Mesenchymal stem cell (in vitro differentiated cells and primary cell): ENCODE results near the gene CHST11.

Experiments
- DNase-seq: peaks from one replicate; pipeline ENCODE4 v3.0.0-alpha.2; 2013
- H2AFZ ChIP-seq: one replicate; pipeline ENCODE4 v1.6.1; 2013; ENCODE audit warnings: low read depth, mild to moderate bottlenecking, control low read depth, inconsistent platforms, low read length, moderate library complexity
- H2AK5ac ChIP-seq: 2 replicates; pipeline ENCODE4 v1.6.1; 2013; ENCODE audit warnings: low read length, moderate library complexity, mild to moderate bottlenecking, inconsistent platforms; ENCODE audit not compliant: severe bottlenecking
- H2BK120ac ChIP-seq: one replicate; pipeline ENCODE4 v1.6.1; 2013; ENCODE audit warnings: low read depth, mild to moderate bottlenecking, inconsistent platforms, low read length, moderate library complexity
- H2BK12ac ChIP-seq, 2 experiments: one replicate each; pipeline ENCODE4 v1.6.1; 2013; ENCODE audit warnings: inconsistent platforms in 2 of 2, low read length in 2 of 2, mild to moderate bottlenecking in 2 of 2, moderate library complexity in 2 of 2, control low read depth in 1 of 2
- H2BK15ac ChIP-seq: one replicate; pipeline ENCODE4 v1.6.1; 2013; ENCODE audit warnings: mild to moderate bottlenecking, low read depth, inconsistent platforms; ENCODE audit not compliant: poor library complexity, severe bottlenecking
- H2BK5ac ChIP-seq: 2 replicates; pipeline ENCODE4 v1.6.1; 2013; ENCODE audit warnings: low read depth, mild to moderate bottlenecking, low read length, control low read depth, inconsistent platforms; ENCODE audit not compliant: poor library complexity, severe bottlenecking
- H3K14ac ChIP-seq, 2 experiments: one replicate each; pipeline ENCODE4 v1.6.1; 2013; ENCODE audit warnings: inconsistent platforms in 2 of 2, low read length in 2 of 2, control low read depth in 1 of 2, mild to moderate bottlenecking in 1 of 2, moderate library complexity in 1 of 2
- H3K18ac ChIP-seq, 2 experiments: one replicate each; pipeline ENCODE4 v1.6.1; 2013; ENCODE audit warnings: inconsistent platforms in 2 of 2, low read length in 2 of 2, control low read depth in 1 of 2, low read depth in 1 of 2, mild to moderate bottlenecking in 1 of 2
- H3K23ac ChIP-seq, 2 experiments: one replicate each; pipeline ENCODE4 v1.6.1; 2013; ENCODE audit warnings: inconsistent platforms in 2 of 2, low read length in 2 of 2, mild to moderate bottlenecking in 2 of 2, moderate library complexity in 2 of 2, control low read depth in 1 of 2
- H3K27ac ChIP-seq: 2 replicates; pipeline ENCODE4 v1.5.1; 2013; ENCODE audit warnings: mild to moderate bottlenecking, moderate library complexity, low read length, control low read depth, inconsistent platforms; ENCODE audit not compliant: poor library complexity, severe bottlenecking
- H3K27me3 ChIP-seq, 2 experiments: 2 replicates each; pipeline versions ENCODE4 v1.6.1 to v1.7.0; 2013; ENCODE audit warnings: low read length in 2 of 2, mild to moderate bottlenecking in 2 of 2, moderate library complexity in 2 of 2, control low read depth in 1 of 2, inconsistent platforms in 1 of 2; ENCODE audit not compliant: control insufficient read depth in 1 of 2, insufficient read depth in 1 of 2
- H3K36me3 ChIP-seq, 2 experiments: 2 replicates each; pipeline versions ENCODE4 v1.6.1 to v1.7.0; 2013; ENCODE audit warnings: low read length in 2 of 2, control low read depth in 1 of 2, inconsistent platforms in 1 of 2, low read depth in 1 of 2, mild to moderate bottlenecking in 1 of 2; ENCODE audit not compliant: insufficient read depth in 2 of 2, control insufficient read depth in 1 of 2
- H3K4ac ChIP-seq, 2 experiments: one replicate each; pipeline ENCODE4 v1.6.1; 2013; ENCODE audit warnings: inconsistent platforms in 2 of 2, low read length in 2 of 2, mild to moderate bottlenecking in 2 of 2, moderate library complexity in 2 of 2, control low read depth in 1 of 2, low read depth in 1 of 2
- H3K4me1 ChIP-seq: 2 replicates; pipeline ENCODE4 v1.6.1; 2013; ENCODE audit warnings: low read depth, low read length, control low read depth; ENCODE audit not compliant: control insufficient read depth, insufficient read depth
- H3K4me2 ChIP-seq: 2 replicates; pipeline ENCODE4 v1.6.1; 2013; ENCODE audit warnings: low read length, mild to moderate bottlenecking, inconsistent platforms; ENCODE audit not compliant: poor library complexity, severe bottlenecking
- H3K4me3 ChIP-seq, 2 experiments: 2 replicates each; pipeline versions ENCODE4 v1.5.1 to v1.7.0; 2013; ENCODE audit warnings: low read length in 2 of 2, mild to moderate bottlenecking in 2 of 2, control low read depth in 1 of 2, low read depth in 1 of 2; ENCODE audit not compliant: insufficient read depth in 1 of 2
- H3K79me1 ChIP-seq: replicated peaks from 2 replicates; pipeline ENCODE4 v1.6.1; 2013; ENCODE audit warnings: mild to moderate bottlenecking, control low read depth, low read length, inconsistent platforms; ENCODE audit not compliant: poor library complexity, severe bottlenecking
- H3K9ac ChIP-seq: 2 replicates; pipeline ENCODE4 v1.7.0; 2013; ENCODE audit warnings: mild to moderate bottlenecking, low read length, moderate library complexity
- H3K9me3 ChIP-seq: 2 replicates; pipeline ENCODE4 v1.7.0; 2013; ENCODE audit warnings: mild to moderate bottlenecking, low read length; ENCODE audit not compliant: control insufficient read depth
- H4K8ac ChIP-seq: one replicate; pipeline ENCODE4 v1.6.1; 2013; ENCODE audit warnings: inconsistent platforms, mild to moderate bottlenecking, low read length, moderate library complexity
- H4K91ac ChIP-seq: one replicate; pipeline ENCODE4 v1.6.1; 2013; ENCODE audit warnings: mild to moderate bottlenecking, low read length, inconsistent platforms
- WGBS: methylation state at CpG from one replicate; pipeline ENCODE4 v1.1.7; 2013; ENCODE audit warnings: mixed read lengths; 5-methylcytosine and 5-hydroxymethylcytosine counted together

The CHST11 gene

GRCh38 chr12:104502638-104503037, 45.9 kb downstream of the CHST11 start:
- H2BK15ac ChIP-seq = no peak overlapping the region
- H3K27me3 ChIP-seq = peaks cover 0 to 15% of the 10 kb centered on the region in 2 experiments
- no peak overlapping the region for H2BK5ac ChIP-seq
- 72% methylated on average over 6 of the region's 6 CpGs for WGBS
- no peak overlapping the region for H3K4me3 ChIP-seq
- no peak overlapping the region for H3K4ac ChIP-seq
- H3K79me1 ChIP-seq = peaks cover 2% of the 10 kb centered on the region
- H2AFZ ChIP-seq = no peak overlapping the region
- no peaks in the 10 kb centered on the region for H3K4me1 ChIP-seq
- H3K18ac ChIP-seq = no peak overlapping the region
- H3K9me3 ChIP-seq = no peaks in the 10 kb centered on the region
- H2BK120ac ChIP-seq = no peak overlapping the region
- no peak overlapping the region for H4K8ac ChIP-seq
- no peak for DNase-seq
- no peak overlapping the region for H4K91ac ChIP-seq
- no peak overlapping the region for H3K4me2 ChIP-seq
- H3K14ac ChIP-seq = no peak overlapping the region
- no peak overlapping the region for H3K27ac ChIP-seq
- no peak overlapping the region for H3K23ac ChIP-seq
- H2AK5ac ChIP-seq = no peak overlapping the region
- no peak overlapping the region for H2BK12ac ChIP-seq
- H3K36me3 ChIP-seq = no peaks in the 10 kb centered on the region
- no peak overlapping the region for H3K9ac ChIP-seq

GRCh38 chr12:104503191-104503590, 46.4 kb downstream of the CHST11 start:
- H3K36me3 ChIP-seq = no peaks in the 10 kb centered on the region
- 97% methylated on average over 4 of the region's 4 CpGs for whole genome bisulfite sequencing
- H3K79me1 ChIP-seq = peaks cover 2% of the 10 kb centered on the region
- no peak overlapping the region for H3K9ac ChIP-seq
- H3K4ac ChIP-seq = no peak overlapping the region
- no peak overlapping the region for H4K91ac ChIP-seq
- no peak overlapping the region for H2BK120ac ChIP-seq
- no peaks in the 10 kb centered on the region for H3K9me3 ChIP-seq
- H2BK12ac ChIP-seq = no peak overlapping the region
- H3K4me1 ChIP-seq = no peaks in the 10 kb centered on the region
- no peak overlapping the region for H3K4me3 ChIP-seq
- DNase-seq = no peak
- no peak overlapping the region for H2BK5ac ChIP-seq
- no peak overlapping the region for H3K18ac ChIP-seq
- H2AFZ ChIP-seq = no peak overlapping the region
- H2AK5ac ChIP-seq = no peak overlapping the region
- H3K4me2 ChIP-seq = no peak overlapping the region
- no peak overlapping the region for H4K8ac ChIP-seq
- no peak overlapping the region for H2BK15ac ChIP-seq
- H3K23ac ChIP-seq = no peak overlapping the region
- peaks cover 0 to 18% of the 10 kb centered on the region in 2 experiments for H3K27me3 ChIP-seq
- H3K27ac ChIP-seq = no peak overlapping the region
- H3K14ac ChIP-seq = no peak overlapping the region

GRCh38 chr12:104504146-104504545, 47.4 kb downstream of the CHST11 start:
- peaks cover 1% of the 10 kb centered on the region for H3K79me1 ChIP-seq
- H2BK120ac ChIP-seq = no peak overlapping the region
- no peak overlapping the region for H3K23ac ChIP-seq
- no peak overlapping the region for H3K9ac ChIP-seq
- no peak overlapping the region for H3K4me2 ChIP-seq
- no peak overlapping the region for H3K27ac ChIP-seq
- no peaks in the 10 kb centered on the region for H3K9me3 ChIP-seq
- WGBS = 88% methylated on average over 9 of the region's 9 CpGs
- no peak overlapping the region for H2AFZ ChIP-seq
- no peak overlapping the region for H2BK5ac ChIP-seq
- no peak overlapping the region for H3K4me3 ChIP-seq
- no peak overlapping the region for H4K91ac ChIP-seq
- no peaks in the 10 kb centered on the region for H3K36me3 ChIP-seq
- no peak overlapping the region for H3K4ac ChIP-seq
- no peak overlapping the region for H4K8ac ChIP-seq
- no peak overlapping the region for H2BK15ac ChIP-seq
- H2BK12ac ChIP-seq = no peak overlapping the region
- no peak overlapping the region for H3K18ac ChIP-seq
- H3K14ac ChIP-seq = no peak overlapping the region
- H3K4me1 ChIP-seq = no peaks in the 10 kb centered on the region
- peaks cover 0 to 18% of the 10 kb centered on the region in 2 experiments for H3K27me3 ChIP-seq
- no peak for DNase-seq
- no peak overlapping the region for H2AK5ac ChIP-seq

- H2BK120ac ChIP-seq = no peak overlapping the region
- H3K23ac ChIP-seq = no peak overlapping the region
- H2AFZ ChIP-seq = no peak overlapping the region
- no peaks in the 10 kb centered on the region for H3K36me3 ChIP-seq
- H2BK5ac ChIP-seq = no peak overlapping the region
- H3K14ac ChIP-seq = no peak overlapping the region
- no peak overlapping the region for H3K9ac ChIP-seq
- H3K27me3 ChIP-seq = peaks cover 0 to 18% of the 10 kb centered on the region in 2 experiments
- H3K9me3 ChIP-seq = no peaks in the 10 kb centered on the region
- no peak overlapping the region for H4K91ac ChIP-seq
- DNase-seq = no peak
- no peaks in the 10 kb centered on the region for H3K4me1 ChIP-seq
- H3K27ac ChIP-seq = no peak overlapping the region
- H4K8ac ChIP-seq = no peak overlapping the region
- no peaks in the 10 kb centered on the region for H3K79me1 ChIP-seq
- H2BK15ac ChIP-seq = no peak overlapping the region
- H3K18ac ChIP-seq = no peak overlapping the region
- no peak overlapping the region for H3K4me3 ChIP-seq
- no peak overlapping the region for H3K4me2 ChIP-seq
- H2BK12ac ChIP-seq = no peak overlapping the region
- 76% methylated on average over 5 of the region's 7 CpGs for WGBS
- no peak overlapping the region for H3K4ac ChIP-seq
- no peak overlapping the region for H2AK5ac ChIP-seq
Observed at GRCh38 chr12:104505095-104505818, 48.5 kb downstream of the CHST11 start.
